WERI-Rb-1 (cell line): Measurements from ENCODE around the gene PPP1R13B.

ENCODE experiments used
- DNase-seq: peaks from one replicate; pipeline ENCODE4 v3.0.0-alpha.2; 2020
- H3K27ac ChIP-seq: fragments of 250-450 bp; sonication (Bioruptor Pico); 2 replicates; pipeline ENCODE4 v1.5.1; 2020; ENCODE audit warnings: mild to moderate bottlenecking, moderate library complexity
- H3K27me3 ChIP-seq: fragments of 250-450 bp; sonication (Bioruptor Pico); 2 replicates; pipeline ENCODE4 v1.5.1; 2021; ENCODE audit warnings: mild to moderate bottlenecking, low read depth, moderate library complexity; ENCODE audit not compliant: insufficient read depth, severe bottlenecking
- H3K36me3 ChIP-seq: fragments of 250-450 bp; sonication (Bioruptor Pico); 2 replicates; pipeline ENCODE4 v1.5.1; 2020; ENCODE audit warnings: mild to moderate bottlenecking, moderate library complexity
- H3K4me3 ChIP-seq: 2 replicates; pipeline ENCODE4 v1.5.1; 2011; ENCODE audit warnings: low read depth, mild to moderate bottlenecking, control low read depth, low read length
- H3K9me3 ChIP-seq: fragments of 250-450 bp; sonication (Bioruptor Pico); 2 replicates; pipeline ENCODE4 v1.5.1; 2021; ENCODE audit warnings: mild to moderate bottlenecking, moderate library complexity; ENCODE audit not compliant: severe bottlenecking
- TF ChIP-seq, protein P1 (sequence below): IDR thresholded peaks from 2 replicates; pipeline ENCODE4 v1.5.1; 2011; ENCODE audit warnings: low read depth, mild to moderate bottlenecking, control low read depth, inconsistent platforms, low read length

The PPP1R13B gene

DNA sequence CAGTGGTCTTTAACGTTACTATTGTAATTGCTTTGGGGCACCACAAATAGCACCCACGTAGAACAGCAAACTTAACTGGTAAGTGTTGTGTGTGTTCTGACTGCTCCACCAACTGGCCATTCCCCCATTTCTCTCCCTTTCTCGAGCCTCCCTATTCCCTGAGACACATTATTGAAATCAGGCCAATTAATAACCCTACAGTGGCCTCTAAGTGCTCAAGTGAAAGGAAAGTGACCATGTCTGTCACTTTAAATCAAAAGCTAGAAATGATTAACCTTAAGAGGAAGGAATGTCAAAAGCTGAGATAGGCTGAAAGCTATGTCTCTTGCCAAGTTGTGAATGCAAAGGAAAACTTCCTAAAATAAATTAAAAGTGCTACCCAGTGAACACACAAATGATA, 22.3 kb downstream of the PPP1R13B start:
- no peak overlapping the region for H3K27ac ChIP-seq
- H3K4me3 ChIP-seq: no peak overlapping the region
- TF ChIP-seq, protein P1, sequence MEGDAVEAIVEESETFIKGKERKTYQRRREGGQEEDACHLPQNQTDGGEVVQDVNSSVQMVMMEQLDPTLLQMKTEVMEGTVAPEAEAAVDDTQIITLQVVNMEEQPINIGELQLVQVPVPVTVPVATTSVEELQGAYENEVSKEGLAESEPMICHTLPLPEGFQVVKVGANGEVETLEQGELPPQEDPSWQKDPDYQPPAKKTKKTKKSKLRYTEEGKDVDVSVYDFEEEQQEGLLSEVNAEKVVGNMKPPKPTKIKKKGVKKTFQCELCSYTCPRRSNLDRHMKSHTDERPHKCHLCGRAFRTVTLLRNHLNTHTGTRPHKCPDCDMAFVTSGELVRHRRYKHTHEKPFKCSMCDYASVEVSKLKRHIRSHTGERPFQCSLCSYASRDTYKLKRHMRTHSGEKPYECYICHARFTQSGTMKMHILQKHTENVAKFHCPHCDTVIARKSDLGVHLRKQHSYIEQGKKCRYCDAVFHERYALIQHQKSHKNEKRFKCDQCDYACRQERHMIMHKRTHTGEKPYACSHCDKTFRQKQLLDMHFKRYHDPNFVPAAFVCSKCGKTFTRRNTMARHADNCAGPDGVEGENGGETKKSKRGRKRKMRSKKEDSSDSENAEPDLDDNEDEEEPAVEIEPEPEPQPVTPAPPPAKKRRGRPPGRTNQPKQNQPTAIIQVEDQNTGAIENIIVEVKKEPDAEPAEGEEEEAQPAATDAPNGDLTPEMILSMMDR: no peak
- H3K27me3 ChIP-seq: no peaks in the 10 kb centered on the region
- H3K36me3 ChIP-seq: no peaks in the 10 kb centered on the region
- no peaks in the 10 kb centered on the region for H3K9me3 ChIP-seq
- no peak for DNase-seq

DNA sequence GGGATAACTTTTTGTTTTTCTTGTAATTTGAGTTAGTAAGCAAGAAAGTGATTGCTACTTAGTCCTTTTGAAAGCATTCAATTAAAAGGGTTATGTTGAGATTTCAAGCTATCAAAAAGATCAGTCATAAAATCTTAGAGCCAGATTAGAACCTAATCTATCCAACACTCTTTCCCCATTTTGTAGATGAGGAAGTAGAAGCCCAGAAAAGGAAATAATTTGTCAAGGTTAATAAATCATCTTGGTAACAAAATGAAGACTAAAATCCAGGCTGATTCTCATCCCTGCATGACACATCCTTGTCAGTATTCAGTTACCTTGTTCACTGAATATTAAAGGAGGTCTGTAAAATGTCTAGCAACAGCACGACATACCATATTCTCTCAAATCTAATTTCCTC, 26.5 kb downstream of the PPP1R13B start:
- no peak overlapping the region for H3K4me3 ChIP-seq
- H3K9me3 ChIP-seq: no peaks in the 10 kb centered on the region
- no peaks in the 10 kb centered on the region for H3K27me3 ChIP-seq
- no peak for DNase-seq
- TF ChIP-seq, protein P1: no peak
- no peaks in the 10 kb centered on the region for H3K36me3 ChIP-seq
- no peak overlapping the region for H3K27ac ChIP-seq

DNA sequence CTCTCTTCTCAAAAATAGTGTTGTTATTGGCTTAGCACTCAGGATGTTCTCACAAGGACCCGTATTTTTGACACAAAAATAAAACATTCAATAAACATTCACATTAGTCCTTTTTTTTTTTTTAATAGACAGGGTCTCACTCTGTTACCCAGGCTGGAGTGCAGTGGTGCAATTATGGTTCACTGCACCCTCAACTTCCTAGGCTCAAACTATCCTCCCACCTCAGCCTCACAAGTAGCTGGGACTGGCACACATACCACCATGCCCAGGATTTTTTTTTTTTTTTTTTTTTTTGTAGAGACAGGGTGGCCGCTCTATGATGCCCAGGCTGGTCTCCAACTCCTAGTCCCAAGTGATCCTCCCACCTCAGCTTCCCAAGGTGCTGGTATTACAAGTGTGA, 27.0 kb downstream of the PPP1R13B start:
- Histone ChIP-seq H3K36me3 (no peaks in the 10 kb centered on the region), H3K27ac (no peak overlapping the region), H3K27me3 (no peaks in the 10 kb centered on the region), H3K9me3 (no peaks in the 10 kb centered on the region), H3K4me3 (no peak overlapping the region)
- TF ChIP-seq, protein P1: no peak
- DNase-seq: no peak

DNA sequence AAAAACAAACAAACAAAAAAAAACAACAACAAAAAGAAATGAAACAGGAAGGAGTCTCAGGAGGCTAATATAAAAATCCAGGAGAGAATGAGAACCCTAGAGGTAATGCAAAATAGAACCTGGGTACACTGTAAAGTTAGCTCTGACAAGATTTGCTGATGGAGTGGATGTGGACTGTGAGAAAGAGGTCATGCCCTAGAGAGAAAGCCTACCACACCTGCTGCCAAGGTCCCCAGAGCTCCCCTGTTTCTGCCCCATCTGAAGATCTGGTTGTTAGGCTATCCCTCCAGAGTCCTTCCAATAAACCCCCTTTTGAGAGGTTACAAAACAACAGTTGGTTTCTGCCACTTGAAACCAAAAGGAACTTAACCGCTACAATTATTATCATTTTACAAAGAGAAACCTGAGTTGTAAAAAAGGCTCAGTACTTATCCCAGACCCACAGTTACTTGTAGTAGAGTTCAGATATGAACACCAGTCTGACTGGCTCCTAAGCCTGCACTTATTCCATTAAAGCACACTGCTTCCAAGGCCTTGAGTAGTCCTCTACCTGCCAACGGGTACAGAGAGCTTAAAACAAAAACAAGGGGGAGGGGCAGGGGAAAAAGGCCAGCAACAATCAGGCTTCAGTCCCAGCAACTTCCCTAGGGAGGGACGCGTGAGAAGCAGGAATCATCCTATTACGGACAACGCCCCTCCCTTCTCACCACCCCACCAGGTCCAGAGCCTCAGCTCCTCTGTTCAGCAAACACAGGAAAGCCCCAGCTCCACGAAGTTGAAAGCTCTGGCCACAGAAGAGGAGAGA, 27.7 kb downstream of the PPP1R13B start:
- H3K27ac ChIP-seq: no peak overlapping the region
- no peaks in the 10 kb centered on the region for H3K9me3 ChIP-seq
- no peak overlapping the region for H3K4me3 ChIP-seq
- H3K36me3 ChIP-seq: no peaks in the 10 kb centered on the region
- TF ChIP-seq, protein P1: no peak
- H3K27me3 ChIP-seq: no peaks in the 10 kb centered on the region
- DNase-seq: peak; percentile 20

DNA sequence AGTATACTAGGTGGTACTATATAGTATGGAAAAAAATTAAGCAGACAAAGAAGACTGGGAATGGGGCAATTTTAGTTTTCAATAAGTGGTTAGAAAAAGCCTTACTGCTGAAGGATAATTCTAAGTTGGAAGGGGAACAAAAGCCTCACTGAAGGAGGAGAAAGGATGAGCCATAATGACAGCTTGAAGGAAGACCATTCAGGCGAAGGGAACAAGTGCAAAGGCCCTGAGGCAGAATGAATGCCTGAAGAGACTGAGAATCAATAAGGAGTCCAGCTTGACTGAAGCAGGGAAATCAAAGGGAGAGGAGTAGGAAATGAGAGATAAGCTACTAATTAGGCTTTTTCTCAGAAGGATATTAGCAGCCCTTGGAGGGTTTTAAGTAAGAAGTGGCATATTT, 28.5 kb downstream of the PPP1R13B start:
- H3K27me3 ChIP-seq: no peaks in the 10 kb centered on the region
- DNase-seq: no peak
- no peak overlapping the region for H3K4me3 ChIP-seq
- no peaks in the 10 kb centered on the region for H3K36me3 ChIP-seq
- no peak overlapping the region for H3K27ac ChIP-seq
- no peaks in the 10 kb centered on the region for H3K9me3 ChIP-seq
- TF ChIP-seq, protein P1: no peak

DNA sequence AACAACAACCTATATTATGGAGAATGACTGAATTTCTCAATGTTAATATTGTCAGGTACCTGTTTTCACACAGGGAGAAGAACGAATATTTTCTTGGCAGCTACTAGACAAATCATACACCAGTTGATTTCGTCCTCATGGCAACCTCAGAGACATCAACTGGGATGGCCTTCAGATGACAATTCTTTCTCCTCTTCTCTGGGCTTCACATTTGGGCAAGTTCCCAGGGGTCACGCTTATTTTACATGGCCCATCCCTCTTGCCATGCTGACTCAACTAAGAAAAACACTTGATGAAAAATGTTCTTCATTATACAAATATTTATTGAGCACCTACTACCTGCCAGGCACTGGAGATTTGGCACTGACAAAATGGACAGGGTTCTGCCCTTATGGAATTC, 29.0 kb downstream of the PPP1R13B start:
- TF ChIP-seq, protein P1: no peak
- Histone ChIP-seq H3K27ac (no peak overlapping the region), H3K9me3 (no peaks in the 10 kb centered on the region), H3K4me3 (no peak overlapping the region), H3K36me3 (no peaks in the 10 kb centered on the region), H3K27me3 (no peaks in the 10 kb centered on the region)
- no peak for DNase-seq
